ENCODE data around the gene PAQR8.

PAQR8 gene

DNA sequence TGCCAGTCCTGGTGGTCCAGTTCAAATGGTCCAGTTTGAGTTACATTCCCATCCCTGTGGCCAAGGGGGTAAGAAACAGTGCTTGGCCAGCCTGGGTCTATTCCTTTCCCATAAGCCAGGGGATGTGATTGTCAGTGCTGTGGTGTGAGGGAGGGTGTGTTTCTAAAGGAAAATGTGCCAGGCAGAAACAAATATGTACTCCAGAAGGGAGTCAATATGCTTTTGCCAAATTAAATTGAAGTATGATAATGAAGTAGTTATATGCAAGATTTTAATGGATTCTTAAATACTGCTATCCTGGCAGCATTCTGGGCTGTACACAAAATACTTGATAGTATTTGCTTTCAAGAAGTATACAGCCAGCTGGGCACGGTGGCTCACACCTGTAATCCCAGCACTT, 16.6 kb upstream of the PAQR8 start:
- in situ Hi-C loops (cut with MboI; ENCODE audit: low pct_unique_long_range_greater_than_20kb, low sequenced_read_pairs): no loop called here
- no peak for DNase-seq

DNA sequence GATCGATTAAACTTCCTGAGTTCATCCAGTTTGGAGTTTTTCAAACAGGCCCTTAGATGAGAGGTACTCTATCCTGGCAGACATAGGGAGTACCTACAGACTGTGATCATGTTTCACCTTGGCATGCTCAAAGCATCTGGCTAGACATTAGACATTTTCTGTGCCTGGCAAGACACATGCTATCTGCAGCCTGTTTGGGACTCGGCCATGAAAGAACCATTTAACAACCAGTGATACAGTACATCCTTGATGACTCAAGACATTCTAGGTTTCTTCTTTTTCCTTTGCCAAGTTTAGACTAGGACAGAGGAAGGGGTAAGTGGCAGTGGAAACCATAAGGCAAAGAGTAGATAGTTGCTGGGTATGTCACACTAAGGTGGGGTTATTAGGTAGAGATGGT, 15.4 kb upstream of the PAQR8 start:
- in situ Hi-C loops (cut with MboI; ENCODE audit: low pct_unique_long_range_greater_than_20kb, low sequenced_read_pairs): no loop called here
- no peak for DNase-seq

DNA sequence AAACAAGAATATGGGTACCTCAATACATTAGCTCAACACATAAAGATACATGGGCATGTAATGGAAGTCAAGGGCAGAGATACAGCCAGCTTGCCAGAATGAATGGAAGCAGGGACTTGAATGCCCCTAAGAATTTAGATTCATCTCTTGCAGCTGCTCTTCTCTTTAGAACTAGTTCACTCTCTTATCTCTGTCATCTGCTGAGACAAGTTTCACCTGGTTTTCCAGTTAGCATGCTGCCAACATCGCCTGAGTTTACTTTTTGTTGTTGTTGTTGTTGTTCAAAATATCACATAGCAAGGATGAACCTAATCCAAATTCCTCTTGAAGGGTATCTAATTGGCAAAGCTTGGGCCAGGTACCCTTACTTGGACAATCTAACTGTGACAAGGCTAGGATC, 14.1 kb upstream of the PAQR8 start:
- in situ Hi-C loops (cut with MboI; ENCODE audit: low pct_unique_long_range_greater_than_20kb, low sequenced_read_pairs): no loop called here
- no peak for DNase-seq

DNA sequence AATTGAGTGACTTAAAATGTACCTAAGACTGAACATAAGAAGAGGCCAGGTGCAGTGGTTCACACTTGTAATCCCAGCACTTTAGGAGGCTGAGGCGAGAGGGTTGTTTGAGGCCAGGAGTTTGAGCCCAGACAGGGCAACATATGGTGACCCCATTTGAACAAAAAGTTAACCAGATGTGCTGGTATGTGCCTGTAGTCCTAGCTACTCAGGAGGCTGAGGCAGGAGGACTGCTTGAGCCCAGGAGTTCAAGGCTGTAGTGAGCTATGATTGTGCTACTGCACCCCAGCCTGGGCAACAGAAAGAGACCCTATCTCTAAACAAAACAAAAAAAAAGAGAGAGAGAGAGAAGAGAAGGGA, 10.1 kb upstream of the PAQR8 start:
- DNase-seq: no peak
- in situ Hi-C loops (cut with MboI; ENCODE audit: low pct_unique_long_range_greater_than_20kb, low sequenced_read_pairs): no loop called here

DNA sequence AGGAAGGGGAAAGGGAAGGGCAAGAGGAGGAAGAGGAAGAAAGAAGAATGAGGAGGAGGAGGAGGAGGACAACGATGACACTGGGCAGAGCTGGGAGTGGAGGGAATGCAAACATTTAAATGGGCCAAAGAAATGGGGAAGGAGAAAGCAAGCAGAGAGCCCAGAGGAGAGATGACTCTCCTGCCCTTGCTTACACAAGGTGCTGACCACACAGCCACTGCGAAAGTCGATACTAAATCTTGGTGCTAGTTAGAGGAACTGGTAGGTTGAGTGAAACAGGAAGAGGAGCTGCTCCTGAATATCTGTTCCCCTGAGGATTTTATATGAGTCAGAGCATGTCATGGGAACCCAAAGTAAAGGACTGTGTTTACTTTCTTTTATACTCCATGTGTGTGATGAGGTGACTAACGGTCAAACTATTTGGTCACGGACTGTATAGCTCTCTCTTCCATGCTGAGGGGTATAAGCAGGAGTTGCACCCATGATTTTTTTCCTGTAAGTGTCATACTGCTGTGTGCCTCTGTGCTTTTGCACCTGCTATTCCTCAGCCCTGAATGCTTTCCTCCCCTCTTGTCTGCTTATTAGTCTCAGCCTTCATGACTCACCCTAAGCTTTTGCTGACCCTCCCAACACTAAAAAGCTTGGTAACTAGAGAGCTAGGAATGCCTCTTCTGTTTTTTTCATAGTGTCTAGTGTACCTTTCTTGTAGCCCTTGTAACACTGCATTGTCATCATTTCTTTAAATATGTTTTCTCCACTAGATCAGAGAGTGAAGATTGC, 9.5 kb upstream of the PAQR8 start:
- in situ Hi-C loops (cut with MboI; ENCODE audit: low pct_unique_long_range_greater_than_20kb, low sequenced_read_pairs): no loop called here
- DNase-seq: peak; percentile 73

DNA sequence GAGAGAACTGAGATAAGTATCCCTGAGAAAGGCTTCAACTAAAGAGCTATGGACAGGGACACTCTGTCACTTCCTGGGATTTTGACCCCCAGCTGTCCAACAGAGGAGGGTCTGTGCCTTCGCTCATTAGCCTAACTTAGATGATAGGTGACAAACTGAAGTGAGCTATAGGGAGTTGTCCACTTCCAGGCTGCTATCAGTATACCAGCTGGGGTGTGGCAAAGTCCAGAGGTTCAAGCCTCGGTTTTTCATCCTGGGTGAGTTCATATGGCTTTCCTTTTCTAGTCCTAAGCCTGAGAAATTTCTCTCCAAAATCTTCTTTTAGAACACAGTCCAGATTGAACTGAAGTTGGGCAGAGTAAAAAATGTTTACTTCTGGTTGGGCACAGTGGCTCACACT, 5.9 kb upstream of the PAQR8 start:
- DNase-seq: no peak
- in situ Hi-C loops (cut with MboI; ENCODE audit: low pct_unique_long_range_greater_than_20kb, low sequenced_read_pairs): no loop called here

DNA sequence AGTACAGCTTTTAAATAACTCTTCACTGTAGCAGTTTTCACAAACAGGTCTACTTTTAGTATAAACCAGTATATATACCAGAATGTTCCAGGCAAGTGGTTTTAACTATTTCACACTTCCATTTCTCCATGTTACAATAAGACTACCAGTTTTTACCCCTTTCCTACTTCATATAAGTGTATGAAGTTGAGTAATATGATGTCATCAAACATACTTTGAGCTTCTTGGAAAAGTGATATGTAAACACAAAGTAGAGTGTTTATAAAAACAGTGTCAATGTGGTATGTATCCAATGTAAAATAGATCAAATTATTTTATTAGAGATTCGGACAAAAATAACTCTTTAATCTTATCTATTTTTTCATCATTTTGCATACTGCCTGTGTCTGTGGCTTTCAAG, 2.5 kb upstream of the PAQR8 start:
- in situ Hi-C loops (cut with MboI; ENCODE audit: low pct_unique_long_range_greater_than_20kb, low sequenced_read_pairs): no loop called here
- DNase-seq: no peak

DNA sequence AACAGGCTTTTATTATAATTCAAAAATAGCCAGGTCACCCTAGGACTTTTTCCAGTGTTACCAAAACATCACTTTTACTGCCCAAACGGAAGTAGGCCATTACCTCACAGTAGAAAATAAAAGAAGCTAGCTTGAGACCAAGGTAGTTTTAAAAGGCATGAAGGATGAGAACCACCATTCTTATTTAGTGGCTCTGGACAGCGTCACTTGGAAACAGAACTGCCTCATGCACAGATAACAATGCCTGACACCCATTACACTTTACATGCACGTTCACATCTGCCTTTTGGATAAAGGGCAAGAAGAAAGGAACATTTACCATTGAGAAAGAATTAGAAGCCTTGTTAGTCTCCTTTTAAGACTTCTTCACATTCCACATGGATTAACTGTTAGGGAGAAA, 1.9 kb upstream of the PAQR8 start:
- no peak for DNase-seq
- in situ Hi-C loops (cut with MboI; ENCODE audit: low pct_unique_long_range_greater_than_20kb, low sequenced_read_pairs): no loop called here

DNA sequence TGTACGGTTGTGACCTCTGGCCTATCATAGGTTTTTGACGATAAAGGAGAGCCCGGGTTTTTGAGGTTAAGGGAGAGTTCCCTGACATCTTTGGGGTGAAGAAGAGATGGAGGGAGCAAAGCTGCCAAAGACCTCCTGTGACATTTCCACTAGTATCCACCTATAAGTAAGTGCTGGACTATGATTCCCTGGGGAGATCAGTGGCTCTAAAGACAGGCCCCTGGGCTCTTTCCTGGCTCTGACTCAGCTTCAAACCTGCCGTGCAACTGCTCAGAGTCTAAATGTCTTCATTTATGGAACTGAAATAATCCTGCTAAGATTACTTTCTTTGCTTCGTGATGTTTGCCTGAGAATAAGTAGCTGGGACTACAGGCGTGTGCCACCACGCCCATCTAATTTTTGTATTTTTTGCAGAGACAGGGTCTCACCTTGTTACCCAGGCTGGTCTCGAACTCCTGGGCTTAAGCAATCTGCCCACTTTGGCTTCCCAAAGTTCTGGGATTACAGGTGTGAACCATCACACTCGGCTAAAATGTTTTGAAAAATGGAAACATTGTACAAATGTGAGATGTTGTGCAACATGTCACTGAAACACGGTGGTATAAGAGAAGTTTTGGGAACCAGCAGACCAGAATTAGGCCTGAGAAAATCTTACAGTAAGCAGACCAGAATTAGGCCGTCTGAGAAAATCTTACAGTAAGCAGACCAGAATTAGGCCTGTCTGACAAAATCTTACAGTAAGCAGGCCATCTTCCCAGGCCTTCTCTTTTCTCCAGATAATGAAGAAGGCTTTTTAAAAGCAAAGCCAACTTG, 1.1 kb upstream of the PAQR8 start:
- in situ Hi-C loops (cut with MboI; ENCODE audit: low pct_unique_long_range_greater_than_20kb, low sequenced_read_pairs): no loop called here
- DNase-seq: no peak

DNA sequence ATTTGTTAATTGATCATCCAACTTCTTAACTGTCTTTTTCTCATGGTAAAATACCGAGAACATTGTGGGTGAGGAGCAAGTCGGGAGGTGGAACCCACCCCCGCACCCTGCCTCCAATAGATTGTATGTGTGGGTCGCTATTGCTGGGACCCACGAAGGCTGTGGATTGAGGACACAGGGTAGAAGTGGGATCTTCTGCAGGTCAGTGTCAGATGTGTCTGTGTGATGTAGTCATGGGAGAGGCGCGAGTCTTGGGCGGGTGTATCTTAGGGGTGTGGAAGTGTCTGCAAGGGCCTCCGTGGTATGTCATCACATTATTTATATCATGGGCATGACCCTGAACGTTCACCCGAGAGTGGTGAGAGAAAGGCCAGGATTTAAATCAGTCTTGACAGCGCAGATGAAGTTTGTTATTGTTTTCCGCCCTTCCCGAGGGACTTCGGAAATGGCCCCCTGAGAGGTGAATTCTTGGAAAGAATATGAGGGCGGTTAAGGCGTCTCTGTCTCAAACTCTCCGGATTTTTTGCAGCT, 472 bp upstream of the PAQR8 start:
- in situ Hi-C loops (cut with MboI; ENCODE audit: low pct_unique_long_range_greater_than_20kb, low sequenced_read_pairs): no loop called here
- no peak for DNase-seq

DNA sequence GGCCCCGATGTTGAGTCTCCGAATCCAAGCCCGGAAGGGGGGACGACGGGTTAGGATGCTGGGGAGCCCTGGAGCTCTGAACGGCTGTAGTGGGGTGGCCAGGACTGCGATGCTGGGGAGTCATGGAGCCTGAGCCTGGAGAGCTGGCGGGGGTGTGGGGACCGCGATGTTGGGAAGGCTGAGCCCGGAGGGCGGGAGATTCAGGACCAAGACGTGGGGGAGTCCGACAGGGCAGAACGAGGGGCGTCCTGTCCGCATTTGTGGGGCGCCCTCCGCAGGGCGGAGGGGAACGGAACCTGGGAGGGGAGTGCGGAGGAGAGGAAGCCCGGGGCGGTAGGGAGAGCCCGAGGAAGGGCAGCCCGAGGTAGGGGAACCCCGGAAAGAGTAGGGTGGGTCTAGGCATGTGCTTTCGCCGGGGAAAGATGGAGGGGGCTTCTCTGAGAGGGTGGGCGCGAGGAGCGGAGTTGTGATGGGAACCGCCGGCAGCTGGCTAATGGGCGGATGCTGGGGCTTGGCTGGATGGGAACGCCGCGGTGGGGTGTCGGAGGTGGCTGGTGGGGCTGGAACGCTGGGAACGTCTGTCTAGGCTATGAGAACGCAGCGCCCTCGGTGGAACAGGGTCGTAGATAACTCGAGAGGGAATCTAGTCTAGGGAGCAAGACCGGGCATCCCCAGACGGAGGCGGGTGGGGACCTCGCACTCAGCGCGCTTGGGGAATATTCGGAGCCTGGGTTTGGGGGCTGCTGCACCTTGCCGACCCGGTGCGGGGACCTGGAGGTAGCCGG, 684 bp downstream of the PAQR8 start:
- in situ Hi-C loops (cut with MboI; ENCODE audit: low pct_unique_long_range_greater_than_20kb, low sequenced_read_pairs): no loop called here
- DNase-seq: peak; percentile 32

DNA sequence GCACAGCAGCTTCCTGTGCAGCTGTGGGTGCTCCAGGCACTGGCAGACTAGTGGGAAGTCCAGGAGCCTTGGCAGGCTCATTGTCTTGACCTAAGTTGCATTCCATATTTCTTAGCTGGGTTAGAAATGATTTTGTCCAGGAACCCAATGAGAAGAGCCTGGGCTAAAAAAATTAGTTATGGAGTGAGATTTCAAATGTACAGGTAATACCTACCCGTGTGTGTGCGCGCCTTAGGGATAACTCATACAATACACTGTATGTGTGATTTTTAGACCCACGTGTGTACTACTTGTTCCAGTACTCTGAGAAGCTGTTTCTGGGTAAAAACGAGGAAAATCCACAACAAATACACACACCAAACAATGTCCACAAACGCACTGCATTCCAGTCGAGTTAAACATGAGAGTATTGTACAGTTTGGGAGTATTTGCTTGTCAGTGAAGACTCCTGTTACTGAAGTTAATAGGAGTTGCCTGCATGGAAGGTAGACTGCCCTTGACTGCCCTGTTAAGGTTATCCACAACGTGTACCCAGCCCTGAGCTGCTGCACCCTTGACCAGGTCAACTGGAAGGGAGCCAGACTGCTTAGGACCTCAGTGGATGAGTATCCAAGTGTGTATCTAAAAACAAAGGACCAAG, 1.4 kb downstream of the PAQR8 start:
- DNase-seq: no peak
- in situ Hi-C loops (cut with MboI; ENCODE audit: low pct_unique_long_range_greater_than_20kb, low sequenced_read_pairs): no loop called here

DNA sequence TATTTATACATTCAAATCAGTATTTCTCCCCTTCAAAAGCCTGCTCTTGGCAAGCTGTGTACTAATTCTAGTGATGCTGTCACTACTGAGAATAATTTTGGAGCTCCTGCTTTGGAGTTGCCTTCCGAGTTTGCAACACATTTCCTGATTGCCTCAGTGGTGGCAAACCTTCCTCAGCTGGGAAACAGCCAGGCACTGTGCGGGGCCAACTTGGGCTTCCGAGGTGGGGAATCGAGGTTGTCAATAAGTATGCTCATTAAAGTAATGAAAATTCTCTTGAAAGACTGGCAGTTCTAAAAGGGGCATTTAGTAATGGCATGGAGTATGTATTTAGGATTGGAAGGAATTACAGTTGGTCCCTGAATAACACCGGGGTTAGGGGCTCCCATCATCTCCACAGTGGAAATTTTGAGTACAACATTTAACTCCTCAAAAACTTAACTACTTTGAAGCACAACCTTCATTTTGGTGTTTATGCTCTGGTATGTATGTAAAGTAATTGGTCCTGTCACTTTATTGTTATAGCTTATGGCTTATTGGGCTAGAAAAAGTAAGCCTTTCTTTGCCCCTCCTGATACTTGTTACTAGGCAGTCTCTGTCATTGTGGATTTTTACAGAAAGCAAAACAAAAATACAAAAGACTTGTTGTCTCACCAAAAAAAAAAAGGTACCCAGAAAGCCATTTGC, 2.7 kb downstream of the PAQR8 start:
- DNase-seq: no peak
- in situ Hi-C loops (cut with MboI; ENCODE audit: low pct_unique_long_range_greater_than_20kb, low sequenced_read_pairs): no loop called here

DNA sequence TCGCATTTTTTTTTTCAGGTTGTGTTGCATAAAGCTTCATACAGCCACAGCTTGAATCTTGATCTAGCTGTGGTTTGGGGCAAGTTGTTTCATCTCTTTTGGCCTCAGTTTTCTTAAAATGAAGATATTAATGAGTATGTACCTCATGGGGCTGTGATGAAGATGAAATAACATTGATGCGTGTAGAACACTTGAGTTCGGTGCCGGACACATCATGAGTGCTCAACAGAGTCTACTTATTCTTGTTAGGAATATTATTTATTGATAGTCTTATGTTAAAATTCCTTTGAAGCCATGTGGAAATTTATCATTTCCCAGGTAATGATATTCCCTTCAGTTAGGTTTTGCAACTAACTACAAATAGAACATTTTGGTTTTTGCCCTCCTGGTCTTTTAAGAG, 3.4 kb downstream of the PAQR8 start:
- in situ Hi-C loops (cut with MboI; ENCODE audit: low pct_unique_long_range_greater_than_20kb, low sequenced_read_pairs): no loop called here
- DNase-seq: no peak

DNA sequence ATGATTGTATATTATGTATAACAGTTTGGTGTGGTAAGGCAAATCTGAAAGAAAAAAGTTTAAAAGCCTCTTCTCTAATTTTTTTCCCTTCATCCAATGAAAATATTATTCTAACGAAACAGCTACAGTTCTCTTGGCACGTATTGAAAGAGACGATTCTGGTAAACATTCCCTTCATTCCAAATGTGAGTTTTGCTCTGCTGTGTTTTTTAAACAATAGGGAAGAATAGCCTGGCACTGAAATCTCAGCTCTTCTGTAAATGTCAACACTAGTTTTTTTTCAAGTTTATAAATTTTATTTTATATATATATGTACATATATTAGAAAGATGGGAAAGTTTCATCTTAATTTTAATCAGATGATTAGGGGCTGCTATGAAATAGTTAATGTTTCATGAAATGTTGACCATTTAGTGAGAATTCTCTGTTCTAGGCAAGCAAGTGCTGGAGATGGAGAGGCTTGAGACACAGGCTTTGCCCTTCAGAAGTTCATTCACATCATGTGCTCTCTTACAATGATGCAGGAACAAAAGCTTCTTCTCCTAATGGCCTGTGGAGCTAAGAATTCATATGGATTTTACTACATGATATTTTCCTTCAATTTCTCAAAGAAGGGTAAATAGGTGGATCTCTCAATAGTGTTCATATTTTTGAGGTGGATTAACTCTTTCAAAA, 4.1 kb downstream of the PAQR8 start:
- in situ Hi-C loops (cut with MboI; ENCODE audit: low pct_unique_long_range_greater_than_20kb, low sequenced_read_pairs): no loop called here
- DNase-seq: no peak

DNA sequence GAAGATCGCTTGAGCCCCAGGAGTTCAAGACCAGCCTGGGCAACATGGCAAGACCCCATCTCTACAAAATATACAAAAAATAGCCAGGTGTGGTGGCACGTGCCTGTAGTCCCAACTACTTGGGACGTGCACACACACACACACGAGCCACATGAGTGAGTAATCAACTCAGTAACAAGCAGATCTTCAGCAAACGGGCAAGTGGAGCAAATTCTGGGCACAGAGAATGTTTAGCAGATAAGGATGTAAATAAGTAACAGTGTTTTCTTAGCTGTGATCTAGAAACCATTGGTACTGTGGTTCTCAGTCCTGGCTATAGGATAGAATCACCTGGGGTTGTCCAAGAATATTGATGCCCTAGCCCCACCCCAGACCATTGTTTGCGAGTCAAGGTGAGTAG, 6.1 kb downstream of the PAQR8 start:
- no peak for DNase-seq
- in situ Hi-C loops (cut with MboI; ENCODE audit: low pct_unique_long_range_greater_than_20kb, low sequenced_read_pairs): no loop called here

DNA sequence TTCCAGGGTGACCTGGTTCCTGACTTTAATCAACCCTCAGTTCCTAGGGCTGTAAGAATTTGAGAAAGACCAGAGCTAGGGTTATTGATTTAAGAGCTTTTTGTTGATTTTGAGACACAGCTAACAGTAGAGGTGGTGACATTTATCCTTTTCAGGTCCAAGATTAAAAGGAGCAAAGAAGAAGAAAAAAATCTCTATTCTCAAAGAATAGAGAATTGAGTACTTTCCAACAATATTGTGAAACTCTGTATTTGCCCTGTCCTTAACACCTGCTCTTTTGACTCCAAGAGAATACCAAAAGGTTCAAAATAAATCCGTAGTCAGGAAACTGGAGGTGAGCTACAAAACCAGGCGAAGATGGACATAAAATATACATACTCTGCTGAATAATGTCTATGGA, 7.3 kb downstream of the PAQR8 start:
- in situ Hi-C loops (cut with MboI; ENCODE audit: low pct_unique_long_range_greater_than_20kb, low sequenced_read_pairs): no loop called here

DNA sequence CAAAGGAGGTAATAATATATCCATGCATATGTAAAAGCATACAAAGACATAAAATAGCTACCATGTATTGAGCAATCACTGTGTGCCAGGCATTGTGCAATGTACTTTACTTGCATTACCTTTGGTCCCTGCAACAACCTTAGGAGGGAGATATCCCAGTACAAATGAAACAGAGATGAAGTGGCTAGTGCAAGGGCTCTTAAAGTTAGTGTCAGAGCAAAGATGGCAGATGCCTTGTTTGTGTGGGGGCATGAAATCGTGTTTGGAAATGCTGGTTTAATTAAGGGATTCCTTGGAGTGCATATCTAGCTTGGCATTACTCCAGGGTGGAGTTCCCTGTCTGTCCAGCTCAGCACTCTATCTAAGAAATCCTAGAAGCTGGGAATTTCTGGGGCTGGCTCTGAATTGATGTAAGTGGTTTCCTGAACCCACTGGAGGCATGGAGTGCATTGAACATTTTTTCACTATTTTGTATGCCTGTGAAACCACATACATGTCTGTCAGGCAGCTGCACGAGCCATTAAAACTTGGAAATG, 9.8 kb downstream of the PAQR8 start:
- in situ Hi-C loops (cut with MboI; ENCODE audit: low pct_unique_long_range_greater_than_20kb, low sequenced_read_pairs): no loop called here
- DNase-seq: no peak

More for the DNA sequence above, 7.3 kb downstream of the PAQR8 start:
- DNase-seq: no peak
